Neural cell (in vitro differentiated cells): ENCODE measurements around the gene ACTMAP.

Experiments
- CTCF ChIP-seq: fragments of 450-650 bp; IDR thresholded peaks from 2 replicates; pipeline ENCODE4 v1.5.1; 2014; ENCODE audit warnings: antibody characterized with exemption, mild to moderate bottlenecking, moderate library complexity; ENCODE audit not compliant: poor library complexity, severe bottlenecking
- EP300 ChIP-seq: fragments of 450-650 bp; conservative IDR thresholded peaks from 2 replicates; pipeline ENCODE4 v1.6.1; 2014; ENCODE audit warnings: antibody characterized with exemption, mild to moderate bottlenecking, moderate library complexity; ENCODE audit not compliant: poor library complexity, severe bottlenecking
- EZH2 ChIP-seq: fragments of 200-600, 300-800 bp; shearing (Covaris generic), sonication (generic); IDR thresholded peaks from 2 replicates; pipeline ENCODE4 v1.6.1; 2014; ENCODE audit warnings: antibody characterized with exemption, low read length, borderline replicate concordance, mild to moderate bottlenecking; ENCODE audit not compliant: insufficient read depth, poor library complexity, severe bottlenecking
- RAD21 ChIP-seq: fragments of 450-650 bp; conservative IDR thresholded peaks from 2 replicates; pipeline ENCODE4 v1.6.1; 2014; ENCODE audit warnings: antibody characterized with exemption, mild to moderate bottlenecking, moderate library complexity

- TF ChIP-seq CTCF (no peak), RAD21 (no peak), EP300 (no peak), EZH2 (no peak)
These were observed 41.7 kb upstream of the ACTMAP start for GRCh38 chr19:40791996-40792395.
